ENCODE results near the gene FNDC3B.

- no peak for TF ChIP-seq EP300 (IDR thresholded peaks at IDR 0.05)
- no peak for TF ChIP-seq POLR2A (IDR thresholded peaks at IDR 0.05)
- no peak for TF ChIP-seq CTCF (IDR thresholded peaks at IDR 0.05)
- no peak for TF ChIP-seq POLR2AphosphoS5 (IDR thresholded peaks at IDR 0.05)
These were observed 102.9 kb downstream of the FNDC3B start for GRCh38 chr3:172142051-172142863.

Data from suprapubic skin (tissue), 4 donors.